NOMO-1 treated with DMSO at 0.1 percent for 48 hours (cell line): ENCODE data around the gene LGALS3BP.
"Not testable (repeated sequence)": the region's sequence is repeated elsewhere in the genome, so short reads cannot be mapped to it uniquely, and the experiment has no call there.

Experiments
- DNase-seq: peaks from one replicate; lab custom pipeline; 2025; ENCODE audit not compliant: unreplicated experiment; lab: John Stamatoyannopoulos, UW

Gene LGALS3BP

DNA sequence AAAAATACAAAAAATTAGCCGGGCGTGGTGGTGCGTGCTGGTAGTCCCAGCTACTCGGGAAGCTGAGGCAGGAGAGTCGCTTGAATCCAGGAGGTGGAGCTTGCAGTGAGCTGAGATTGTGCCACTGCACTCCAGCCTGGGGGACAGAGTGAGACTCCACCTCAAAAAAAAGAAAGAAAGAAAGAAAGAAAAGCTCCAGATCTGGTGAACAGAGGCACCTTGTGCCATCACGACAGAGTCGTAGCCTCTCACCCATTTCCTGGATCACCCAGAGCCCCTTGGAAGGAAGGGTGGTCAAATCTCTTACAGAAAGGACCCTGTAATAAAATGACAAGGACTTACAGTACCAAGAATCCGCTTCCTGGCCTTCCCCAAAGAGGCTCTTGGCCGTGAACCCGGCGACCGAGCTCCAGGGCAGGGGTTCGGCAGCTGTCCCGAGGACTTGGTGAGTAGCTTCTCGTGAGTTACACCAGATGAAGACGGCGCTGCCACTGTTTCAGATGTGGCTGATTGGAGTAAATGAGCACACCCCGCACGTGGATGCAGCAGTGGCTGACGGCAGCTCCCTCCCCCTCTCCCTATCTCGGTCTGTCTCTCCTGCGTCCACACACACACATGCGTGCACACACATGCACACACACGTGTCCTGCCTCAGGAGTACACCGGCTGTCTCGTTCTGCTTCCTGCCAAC is 13.5 kb downstream of the LGALS3BP start:
- no peak for DNase-seq

DNA sequence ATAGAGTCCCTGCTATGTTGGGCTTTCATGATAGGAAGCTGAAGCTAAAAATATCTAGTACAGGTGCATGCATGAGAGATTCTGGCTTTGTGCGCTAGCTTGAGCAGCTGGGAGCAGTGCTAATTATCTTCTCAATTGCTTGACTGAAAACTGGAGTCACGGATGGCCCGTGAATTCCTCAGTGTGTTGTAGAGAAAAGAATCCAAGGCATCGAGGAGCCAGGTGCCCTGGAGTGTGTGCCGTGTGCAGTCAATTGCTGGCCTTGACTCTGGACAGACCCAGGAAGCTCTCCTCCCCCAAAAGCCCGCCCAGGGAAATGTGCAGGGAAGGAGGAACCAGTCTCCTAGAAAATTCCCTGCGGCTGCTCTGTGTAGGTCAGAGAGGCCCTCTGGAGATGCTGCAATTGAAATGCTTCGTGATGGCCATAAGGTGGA is 14.2 kb downstream of the LGALS3BP start:
- DNase-seq, result no peak

- no peak for DNase-seq
These were observed 16.3 kb downstream of the LGALS3BP start for GRCh38 chr17:78963378-78963777.

DNA sequence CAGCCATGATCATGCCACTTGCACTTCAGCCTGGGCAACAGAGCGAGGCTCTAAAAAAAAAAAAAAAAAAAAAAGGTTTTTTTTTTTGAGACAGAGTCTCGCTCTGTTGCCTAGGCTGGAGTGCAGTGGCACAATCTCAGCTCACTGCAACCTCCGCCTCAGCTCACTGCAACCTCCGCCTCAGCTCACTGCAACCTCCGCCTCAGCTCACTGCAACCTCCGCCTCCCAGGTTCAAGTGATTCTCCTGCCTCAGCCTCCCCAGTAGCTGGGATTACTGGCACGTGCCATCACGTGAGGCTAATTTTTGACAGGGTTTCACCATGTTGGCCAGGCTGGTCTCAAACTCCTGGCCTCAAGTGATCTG is 16.8 kb downstream of the LGALS3BP start:
- not testable (repeated sequence) for DNase-seq

GRCh38 chr17:78962345-78962983 is 17.3 kb downstream of the LGALS3BP start:
- no peak for DNase-seq

- no peak for DNase-seq
These were observed 18.2 kb downstream of the LGALS3BP start for GRCh38 chr17:78961571-78961970.

DNA sequence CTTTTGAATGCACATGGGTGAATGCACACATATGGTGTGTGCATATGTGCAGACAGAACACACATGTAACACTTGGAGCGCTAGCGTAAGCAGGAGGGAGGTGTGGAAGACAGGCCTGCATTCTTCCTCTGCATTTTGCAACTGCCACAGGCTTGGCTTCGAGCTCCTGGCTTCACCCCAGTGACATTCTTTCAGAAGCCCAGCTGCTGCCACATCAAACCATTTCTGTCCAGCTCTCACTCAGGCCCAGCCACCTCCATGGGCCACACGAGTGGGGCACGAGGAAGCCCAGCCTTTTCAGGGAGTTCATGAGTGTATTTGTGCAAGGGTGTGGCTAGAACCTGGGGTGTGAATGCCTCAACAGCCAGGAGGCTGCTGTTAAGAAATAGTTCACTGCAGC is 18.8 kb downstream of the LGALS3BP start:
- DNase-seq, result no peak

DNA sequence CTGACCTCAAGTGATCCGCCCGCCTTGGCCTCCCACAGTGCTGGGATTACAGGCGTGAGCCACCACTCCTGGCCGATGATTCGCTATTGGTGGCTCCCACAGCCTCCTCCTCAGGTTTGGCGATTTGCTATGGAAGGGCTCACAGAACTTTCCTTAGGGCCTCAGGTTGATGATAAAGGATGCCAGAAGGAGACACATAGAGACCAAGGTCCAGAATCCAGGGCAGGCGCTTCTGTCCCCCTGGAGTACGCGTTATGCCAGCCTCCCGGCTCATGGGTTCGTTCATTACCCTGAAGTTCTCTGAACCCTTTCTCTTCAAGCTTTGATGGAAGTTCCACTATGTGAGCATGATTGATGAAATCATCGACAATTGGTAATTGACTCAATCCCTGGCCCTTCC is 19.9 kb downstream of the LGALS3BP start:
- DNase-seq, result no peak

DNA sequence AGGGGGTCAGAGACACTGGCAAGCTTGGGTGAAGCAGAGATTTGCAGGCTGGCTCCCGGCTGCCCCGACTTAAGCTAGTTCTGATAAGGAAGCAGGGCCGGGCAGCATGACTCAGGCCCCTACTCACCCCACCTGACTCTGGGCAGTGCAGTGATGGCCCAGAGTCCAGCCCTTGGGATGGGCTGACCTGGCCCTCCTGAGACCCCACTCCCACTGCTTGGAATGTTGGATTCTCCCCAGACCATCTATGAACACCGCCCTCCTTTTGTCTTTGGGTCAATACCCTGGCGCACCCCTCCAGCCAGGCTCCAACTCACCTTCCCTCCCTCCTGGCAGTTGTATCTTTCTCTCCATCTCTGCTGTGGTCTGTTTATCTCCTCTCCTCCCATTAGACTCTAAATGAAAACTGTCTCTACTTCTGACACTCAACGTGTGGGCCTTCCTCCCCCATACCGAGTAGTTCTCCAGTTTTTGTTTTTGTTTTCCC is 21.0 kb downstream of the LGALS3BP start:
- DNase-seq, result no peak

DNA sequence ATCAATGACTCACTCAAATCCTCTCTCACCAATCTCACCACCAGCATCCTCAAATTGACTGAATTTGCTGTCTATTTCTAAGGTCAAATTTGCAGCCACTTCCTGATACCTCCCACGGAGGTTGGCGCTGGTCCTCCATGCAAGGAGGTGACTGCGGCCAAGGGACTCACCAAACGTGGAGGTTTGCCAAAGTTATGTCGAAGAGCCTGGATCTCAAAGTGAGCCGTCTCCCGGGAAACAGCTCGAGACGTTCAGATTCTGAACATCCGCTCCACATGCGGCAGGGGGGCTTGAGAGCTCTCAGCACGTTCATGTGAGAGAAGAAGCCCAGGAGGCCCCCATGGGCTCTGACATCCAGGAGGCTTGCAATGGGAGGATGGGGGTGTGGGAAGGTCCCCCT is 22.6 kb downstream of the LGALS3BP start:
- no peak for DNase-seq

DNA sequence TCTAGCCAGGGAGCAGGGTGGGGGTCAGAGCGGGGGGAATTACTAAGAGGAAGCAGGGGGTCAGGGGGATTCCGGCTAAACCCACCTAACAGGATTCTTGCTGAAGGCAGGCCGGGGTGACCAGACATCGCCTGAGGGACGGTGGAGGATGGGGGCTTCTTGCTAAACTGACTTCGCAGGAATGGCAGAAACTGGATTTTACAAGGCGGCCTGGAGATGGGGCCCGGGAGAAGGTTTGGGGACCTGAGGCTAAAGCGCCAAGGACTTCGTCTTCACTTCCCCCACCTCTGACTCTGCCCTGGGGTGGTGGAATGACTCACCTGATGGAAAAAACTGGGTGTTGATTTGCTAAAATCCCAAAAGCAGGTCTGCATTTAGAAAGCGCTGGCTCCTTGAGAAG is 23.5 kb downstream of the LGALS3BP start:
- DNase-seq, result no peak

GRCh38 chr17:78954684-78955083 is 25.0 kb downstream of the LGALS3BP start:
- DNase-seq, result no peak

- no peak for DNase-seq
These were observed 26.1 kb downstream of the LGALS3BP start for GRCh38 chr17:78953356-78954350.

DNA sequence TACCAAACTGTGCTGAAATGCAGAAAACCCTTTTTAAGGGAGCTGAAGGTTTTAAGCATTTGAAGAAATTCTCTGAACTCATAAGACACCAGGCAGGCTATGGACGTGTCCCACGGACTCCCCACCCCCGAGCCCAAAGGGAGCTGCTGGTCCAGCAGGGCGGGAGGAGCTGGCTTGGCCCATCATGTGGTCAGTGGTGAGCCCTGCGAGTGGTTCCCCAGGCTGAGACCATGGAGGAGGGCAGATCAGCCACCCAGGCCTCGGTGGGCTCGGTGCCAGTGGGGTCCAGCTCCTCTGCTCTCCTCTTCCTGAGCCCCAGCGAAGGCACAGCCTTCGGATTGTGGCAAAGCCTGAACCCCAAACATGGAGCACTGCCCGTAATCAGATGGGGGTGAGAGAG is 27.0 kb downstream of the LGALS3BP start:
- no peak for DNase-seq

DNA sequence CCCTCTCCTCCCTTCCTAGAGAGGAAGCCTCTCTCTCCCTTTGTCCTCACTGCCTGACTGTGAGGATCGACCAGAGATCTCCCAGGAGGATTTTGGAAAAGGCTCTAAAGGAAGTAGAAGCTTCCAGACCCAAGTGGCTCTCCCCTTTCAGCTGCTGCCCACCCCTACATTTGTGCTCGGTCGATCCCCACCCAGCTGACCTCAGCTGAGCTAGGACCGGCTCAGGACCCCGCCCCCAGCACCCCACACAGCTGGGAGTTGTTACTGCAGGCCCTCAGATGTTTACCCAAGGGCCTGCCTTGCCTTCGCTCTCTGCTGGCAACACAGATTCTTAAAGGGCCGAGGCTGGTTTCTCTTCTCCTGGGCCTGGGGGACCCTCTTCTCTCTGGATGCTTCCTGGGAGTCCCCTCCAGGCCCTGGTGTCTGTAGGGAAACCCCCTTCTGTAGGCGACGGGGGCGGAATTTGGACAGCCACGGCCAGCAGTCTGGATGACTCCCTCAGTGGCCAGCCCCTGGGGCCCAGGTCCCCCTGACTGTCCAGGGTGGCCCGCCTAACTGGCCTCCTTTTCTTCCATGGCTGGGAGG is 27.7 kb downstream of the LGALS3BP start:
- DNase-seq, result no peak

GRCh38 chr17:78950870-78951269 is 28.9 kb downstream of the LGALS3BP start:
- no peak for DNase-seq

DNA sequence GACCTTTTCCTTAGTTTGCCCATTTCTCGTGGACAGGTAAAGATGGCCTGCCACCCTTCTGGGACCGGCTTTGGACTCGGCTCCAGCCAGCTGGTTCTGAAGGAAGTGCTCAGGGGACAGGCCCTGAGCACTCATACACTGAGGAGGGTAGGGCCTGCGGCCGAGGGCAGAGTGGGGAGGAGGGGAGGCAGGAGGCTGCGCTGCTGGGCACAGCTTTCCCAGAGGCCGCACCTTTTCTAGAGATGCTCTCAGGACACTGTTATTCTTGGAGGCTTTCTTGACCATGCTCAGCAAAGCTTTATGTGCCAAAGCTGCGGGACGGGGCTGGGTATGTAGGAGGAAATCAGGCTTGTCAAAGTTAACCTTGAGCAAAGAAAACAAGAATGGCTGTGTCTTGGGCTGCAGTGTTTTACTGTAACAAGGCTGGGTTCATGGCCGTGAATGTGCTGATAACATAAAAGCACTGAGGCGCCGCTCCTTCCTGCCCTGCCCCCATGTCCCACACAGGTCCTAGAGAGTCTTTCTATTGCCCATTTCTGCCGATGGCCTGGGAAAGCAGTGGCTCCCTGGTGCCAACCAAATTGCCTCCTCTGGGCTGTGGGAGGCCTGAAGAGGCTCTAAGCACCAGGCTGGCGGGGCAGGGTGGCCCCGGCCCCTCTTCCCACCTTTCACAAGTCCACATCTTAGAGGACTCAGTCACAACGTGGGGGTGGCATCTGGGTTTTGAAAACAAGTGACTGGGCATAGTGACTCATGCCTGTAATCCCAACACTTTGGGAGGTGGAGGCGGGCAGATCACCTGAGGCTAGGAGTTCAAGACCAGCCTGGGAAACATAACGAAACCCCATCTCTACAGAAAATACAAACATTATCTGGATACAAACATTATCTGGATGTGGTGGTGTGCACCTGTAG is 32.2 kb downstream of the LGALS3BP start:
- no peak for DNase-seq

GRCh38 chr17:78946631-78947030 is 33.1 kb downstream of the LGALS3BP start:
- no peak for DNase-seq

- no peak for DNase-seq
These were observed 33.6 kb downstream of the LGALS3BP start for GRCh38 chr17:78946131-78946530.

DNA sequence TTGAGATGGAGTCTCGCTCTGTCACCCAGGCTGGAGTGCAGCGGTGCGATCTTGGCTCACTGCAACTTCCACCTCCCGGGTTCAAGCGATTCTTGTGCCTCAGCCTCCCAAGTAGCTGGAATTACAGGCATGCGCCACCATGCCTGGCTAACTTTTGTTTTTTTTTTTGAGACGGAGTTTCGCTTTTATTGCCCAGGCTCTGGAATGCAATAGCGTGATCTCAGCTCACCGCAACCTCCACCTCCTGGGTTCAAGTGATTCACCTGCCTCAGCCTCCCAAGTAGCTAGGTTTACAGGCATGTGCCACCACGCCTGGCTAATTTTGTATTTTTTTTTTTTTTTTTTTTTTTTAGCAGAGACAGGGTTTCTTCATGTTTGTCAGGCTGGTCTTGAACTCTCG is 34.3 kb downstream of the LGALS3BP start:
- DNase-seq, result not testable (repeated sequence)
